Body of pancreas (tissue), 4 donors: ENCODE measurements around the gene IGF2BP2. TPM values are rescaled to one million over a fixed set of nuclear protein-coding genes. Genes with fewer than 3 reads are reported as not detected.

ENCODE experiments used
- ATAC-seq: fragments of 150-250 bp; one replicate; pipeline ENCODE4 v1.9.1; 2016
- DNase-seq, 4 donors: peaks; one replicate each; pipeline ENCODE4 v3.0.0-alpha.2; 2019
- H3K27ac ChIP-seq, 4 donors: fragments of 200-600 bp; sonication (generic); 1 replicate in 3 of 4; 2 replicates in 1 of 4; pipeline versions ENCODE4 v1.5.1 to v1.6.1; 2016 to 2019; ENCODE audit warnings: mild to moderate bottlenecking in 1 of 4, mixed read lengths in 1 of 4, moderate library complexity in 1 of 4
- H3K27me3 ChIP-seq, 2 donors: fragments of 200-600 bp; sonication (generic); one replicate each; pipeline ENCODE4 v1.6.0; 2016; ENCODE audit warnings: mild to moderate bottlenecking in 1 of 2
- H3K36me3 ChIP-seq, 2 donors: fragments of 200-600 bp; sonication (generic); replicated peaks in 1 of 2; 2 replicates each; pipeline ENCODE4 v1.5.1; 2016; ENCODE audit warnings: low read depth in 2 of 2; ENCODE audit not compliant: insufficient read depth in 1 of 2
- H3K4me1 ChIP-seq: fragments of 200-600 bp; sonication (generic); one replicate; pipeline ENCODE4 v1.6.0; 2016
- H3K4me3 ChIP-seq, 2 donors: fragments of 200-600 bp; sonication (generic); 1 replicate in 1 of 2; 2 replicates in 1 of 2; pipeline ENCODE4 v1.5.1; 2016 to 2019
- H3K9me3 ChIP-seq, 3 donors: fragments of 200-600 bp; sonication (generic); 1 replicate in 2 of 3; 2 replicates in 1 of 3; pipeline ENCODE4 v1.5.1; 2016
- CTCF ChIP-seq, 7 experiments: fragments of 450-650 bp in 4 of 7; fragments of 200-600 bp in 3 of 7; sonication (generic) in 3 of 7; IDR thresholded peaks; one replicate each; pipeline ENCODE4 v1.5.1; 2016 to 2019; ENCODE audit warnings: antibody characterized with exemption in 7 of 7
- POLR2A ChIP-seq, 3 donors: fragments of 450-650 bp; IDR thresholded peaks; one replicate each; pipeline ENCODE4 v1.6.1; 2016; ENCODE audit warnings: antibody characterized with exemption in 3 of 3, mild to moderate bottlenecking in 2 of 3
- WGBS, 2 donors: methylation state at CpG; one replicate each; pipeline ENCODE4 v1.1.5; 2017; 5-methylcytosine and 5-hydroxymethylcytosine counted together
- intact Hi-C: fragments of 100-400 bp; cut with DNase I; formaldehyde crosslinking; loops from one replicate; pipeline ENCODE4 v1.15.1; 2023
- total RNA-seq, 2 donors: library from RNA; depleted of rRNA; stranded (reverse); fragments of >200 nt; gene quantifications; one replicate each; pipeline ENCODE4 v1.1.0, GENCODE V29; 2016

IGF2BP2 gene
- total RNA-seq, 2 donors from 2014 or later, result 19.4 to 25.2 TPM

GRCh38 chr3:185727873-185728272 lies 97.0 kb downstream of the IGF2BP2 start:
- ATAC-seq (no peak), DNase-seq (no peak)
- H3K4me3 ChIP-seq, result no peak overlapping the region
- TF ChIP-seq CTCF (IDR thresholded peaks at IDR 0.05) (no peak), POLR2A (IDR thresholded peaks at IDR 0.05) (no peak)
- H3K9me3 ChIP-seq, result no peaks in the 10 kb centered on the region
- H3K36me3 ChIP-seq, result no peaks in the 10 kb centered on the region
- no peaks in the 10 kb centered on the region for H3K4me1 ChIP-seq
- intact Hi-C loops, result no loop called here
- no peak overlapping the region for H3K27ac ChIP-seq
- 88 to 91% methylated on average over 9 of the region's 9 CpGs for WGBS, 2 donors
- H3K27me3 ChIP-seq, result no peaks in the 10 kb centered on the region

DNA sequence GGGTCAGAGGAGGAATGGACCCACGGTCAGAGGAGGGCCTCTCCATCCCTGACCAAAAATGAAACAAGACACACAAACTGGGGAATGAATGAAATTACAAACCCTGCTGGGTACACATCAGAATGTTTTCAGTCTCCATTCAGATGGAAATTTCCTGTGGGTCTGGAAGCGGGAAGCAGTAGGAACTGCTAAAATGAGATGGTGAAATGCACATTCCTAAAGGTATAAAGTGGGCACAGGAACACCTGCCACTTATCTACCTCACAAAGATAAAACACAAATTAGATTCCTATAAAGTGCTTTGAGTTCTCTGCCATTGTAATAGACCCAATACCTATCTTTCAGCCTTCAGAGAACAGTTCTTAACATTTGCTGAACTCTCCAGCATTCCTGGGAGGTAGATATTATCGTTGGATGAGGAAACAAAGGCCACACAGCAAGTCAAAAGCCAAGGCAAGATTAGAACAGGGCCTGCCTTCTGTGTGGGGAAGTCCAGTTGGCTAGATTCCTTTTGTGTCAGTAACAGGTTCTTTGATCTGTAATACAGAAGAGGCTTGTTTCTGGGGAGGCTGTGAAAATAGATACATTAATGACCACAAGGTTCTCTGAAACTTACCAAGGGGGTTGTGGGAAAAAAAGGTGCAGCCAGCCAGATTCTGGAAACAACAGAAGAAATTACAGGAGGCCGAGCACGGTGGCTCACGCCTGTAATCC lies 98.4 kb downstream of the IGF2BP2 start:
- no peak for ATAC-seq
- Histone ChIP-seq H3K4me1 (no peaks in the 10 kb centered on the region), H3K27me3 (no peaks in the 10 kb centered on the region), H3K27ac (no peak overlapping the region), H3K9me3 (no peaks in the 10 kb centered on the region), H3K4me3 (no peak overlapping the region), H3K36me3 (no peaks in the 10 kb centered on the region)
- intact Hi-C loops, result no loop called here
- WGBS, 2 donors, result 81 to 83% methylated on average over 6 of the region's 6 CpGs
- no peak for DNase-seq
- no peak for TF ChIP-seq POLR2A (IDR thresholded peaks at IDR 0.05)
- TF ChIP-seq CTCF (IDR thresholded peaks at IDR 0.05), result no peak

DNA sequence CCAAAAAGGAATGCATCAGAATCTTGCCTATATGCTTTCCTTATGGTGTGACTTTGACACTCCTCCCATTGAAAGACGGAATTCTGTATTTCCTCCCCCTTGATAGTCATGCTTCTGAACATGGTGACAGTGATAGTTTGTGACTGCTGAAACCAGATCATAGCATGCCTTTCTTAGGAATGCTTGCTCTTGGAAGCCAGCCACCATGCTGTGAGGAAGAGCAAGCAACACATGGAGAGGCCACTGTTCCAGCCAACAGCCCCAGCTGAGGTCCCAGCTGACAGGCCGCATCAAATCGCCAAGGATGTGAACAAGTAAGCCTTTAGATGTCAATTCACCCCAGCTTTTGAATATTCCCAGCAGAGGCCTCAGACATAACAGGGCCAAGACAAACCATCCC lies 100.1 kb downstream of the IGF2BP2 start:
- H3K4me1 ChIP-seq, result no peaks in the 10 kb centered on the region
- no peaks in the 10 kb centered on the region for H3K36me3 ChIP-seq
- H3K27me3 ChIP-seq, result no peaks in the 10 kb centered on the region
- no peak for TF ChIP-seq CTCF (IDR thresholded peaks at IDR 0.05)
- TF ChIP-seq POLR2A (IDR thresholded peaks at IDR 0.05), result no peak
- H3K9me3 ChIP-seq, result no peaks in the 10 kb centered on the region
- WGBS, 2 donors, result 70 to 89% methylated on average over 3 of the region's 3 CpGs
- no peak overlapping the region for H3K27ac ChIP-seq
- intact Hi-C loops, result no loop called here
- DNase-seq (no peak), ATAC-seq (no peak)
- no peak overlapping the region for H3K4me3 ChIP-seq

DNA sequence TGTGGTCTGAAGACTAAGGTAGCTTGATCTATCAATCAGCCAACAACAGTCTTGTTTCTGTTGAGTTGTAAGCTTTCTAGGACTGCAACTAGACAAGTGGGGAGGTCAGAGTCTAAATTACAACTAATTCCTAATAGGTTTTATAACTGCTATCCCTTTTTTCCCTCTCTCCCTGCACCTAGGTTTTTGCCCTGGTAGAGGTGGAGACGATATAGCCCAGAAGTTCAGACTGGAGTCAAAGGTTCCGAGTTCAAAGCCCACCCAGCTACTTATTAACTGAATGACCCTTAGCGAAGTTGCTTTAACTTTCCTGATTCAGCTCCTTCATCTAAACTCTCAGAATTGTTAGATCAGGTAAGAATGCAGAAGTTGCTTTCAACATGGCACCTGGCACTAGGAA lies 100.6 kb downstream of the IGF2BP2 start:
- TF ChIP-seq POLR2A (IDR thresholded peaks at IDR 0.05) (no peak), CTCF (IDR thresholded peaks at IDR 0.05) (no peak)
- 89 to 90% methylated on average over 3 of the region's 3 CpGs for WGBS, 2 donors
- H3K36me3 ChIP-seq, result no peaks in the 10 kb centered on the region
- no peak for DNase-seq
- H3K27ac ChIP-seq, result no peak overlapping the region
- no peaks in the 10 kb centered on the region for H3K27me3 ChIP-seq
- no peaks in the 10 kb centered on the region for H3K4me1 ChIP-seq
- H3K4me3 ChIP-seq, result no peak overlapping the region
- ATAC-seq, result no peak
- H3K9me3 ChIP-seq, result no peaks in the 10 kb centered on the region
- intact Hi-C loops, result no loop called here

DNA sequence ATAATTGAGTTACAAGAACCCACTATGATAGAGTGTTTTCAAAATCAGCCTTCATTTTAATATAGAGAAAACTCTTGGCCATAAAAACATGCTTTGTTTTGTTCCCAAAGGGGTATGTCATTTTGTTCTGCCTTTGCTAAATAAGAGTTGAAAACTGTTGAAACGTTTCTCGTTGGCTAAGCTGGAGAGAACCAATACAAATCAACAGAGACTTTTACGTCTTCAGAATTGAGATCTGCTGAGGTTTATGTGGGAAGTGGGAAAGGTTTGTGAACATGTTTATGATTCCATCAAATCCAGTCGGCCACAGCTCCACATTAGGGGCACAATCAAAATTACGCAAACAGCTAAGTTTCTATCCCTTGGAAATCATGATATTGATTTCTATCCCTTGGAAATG lies 102.0 kb downstream of the IGF2BP2 start:
- DNase-seq (no peak), ATAC-seq (no peak)
- no peaks in the 10 kb centered on the region for H3K27me3 ChIP-seq
- TF ChIP-seq CTCF (IDR thresholded peaks at IDR 0.05) (no peak), POLR2A (IDR thresholded peaks at IDR 0.05) (no peak)
- intact Hi-C loops, result no loop called here
- 74 to 75% methylated on average over 5 of the region's 5 CpGs for WGBS, 2 donors
- no peaks in the 10 kb centered on the region for H3K4me1 ChIP-seq
- no peak overlapping the region for H3K27ac ChIP-seq
- no peak overlapping the region for H3K4me3 ChIP-seq
- no peaks in the 10 kb centered on the region for H3K9me3 ChIP-seq
- H3K36me3 ChIP-seq, result no peaks in the 10 kb centered on the region
